Central memory CD8-positive, alpha-beta T cell (primary cell): ENCODE measurements around the gene CCDC85A.

Experiments used
- ATAC-seq: fragments of 150-1000 bp; cut with Tn5 transposase; replicated peaks from 2 replicates; pipeline ENCODE4 v1.10.0; 2022; ENCODE audit warnings: mild to moderate bottlenecking, moderate FRiP score, moderate number of reproducible peaks; ENCODE audit not compliant: poor library complexity, severe bottlenecking; ENCODE audit errors: extremely low read depth
- DNase-seq, 2 donors: peaks; one replicate each; pipeline ENCODE4 v3.0.0; 2021; ENCODE audit warnings: low spot score in 2 of 2
- H3K27ac Mint-ChIP-seq: one replicate; pipeline ENCODE4 v1.8.0; 2022; ENCODE audit warnings: low read depth, mild to moderate bottlenecking, moderate library complexity, mixed read lengths
- H3K27me3 Mint-ChIP-seq: one replicate; pipeline ENCODE4 v1.8.0; 2022; ENCODE audit warnings: mixed read lengths
- H3K36me3 Mint-ChIP-seq: one replicate; pipeline ENCODE4 v1.8.0; 2022; ENCODE audit warnings: mild to moderate bottlenecking, moderate library complexity, mixed read lengths; ENCODE audit not compliant: insufficient read depth
- H3K4me1 Mint-ChIP-seq: one replicate; pipeline ENCODE4 v1.8.0; 2022; ENCODE audit warnings: mixed read lengths
- H3K4me3 Mint-ChIP-seq: one replicate; pipeline ENCODE4 v1.8.0; 2022; ENCODE audit warnings: mild to moderate bottlenecking, moderate library complexity, mixed read lengths
- H3K9me3 Mint-ChIP-seq: one replicate; pipeline ENCODE4 v1.8.0; 2022; ENCODE audit warnings: mixed read lengths

Gene CCDC85A

DNA sequence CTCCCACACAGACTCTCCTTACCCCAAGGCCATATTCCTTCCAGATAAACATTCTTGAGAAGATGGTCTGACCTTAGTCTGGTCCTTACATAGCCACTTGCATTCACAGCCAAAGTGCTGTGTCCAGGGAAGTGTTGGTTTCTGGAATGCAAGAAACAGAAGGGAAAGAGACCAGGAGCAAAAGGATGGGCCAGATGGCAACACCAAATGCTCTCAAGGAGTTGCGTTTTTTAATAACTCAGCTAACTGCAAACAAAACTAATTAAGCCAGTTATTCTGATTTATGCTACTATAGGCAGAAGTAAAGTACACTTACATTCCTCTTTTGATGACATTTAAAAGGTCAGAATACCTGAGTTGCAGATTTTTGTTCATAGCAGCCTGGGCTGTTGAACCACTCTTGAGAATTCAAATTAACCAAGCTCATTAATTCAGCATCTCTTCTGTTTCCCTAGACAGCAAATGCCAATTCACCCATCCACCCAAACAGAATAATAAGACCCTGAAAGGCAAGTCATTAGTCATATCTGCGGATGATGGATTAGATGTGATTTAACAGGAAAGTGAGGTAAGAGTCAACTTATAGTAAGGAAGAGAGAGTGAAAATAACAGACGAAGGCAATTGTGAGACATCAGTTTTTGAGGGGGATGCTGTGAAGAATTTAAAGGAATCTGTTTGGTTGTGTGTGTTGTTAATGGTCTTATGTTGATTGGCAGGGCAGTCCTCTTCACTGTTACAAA is 18.8 kb downstream of the CCDC85A start:
- Mint-ChIP-seq H3K27me3 (no peaks in the 10 kb centered on the region), H3K4me3 (no peak overlapping the region), H3K36me3 (no peaks in the 10 kb centered on the region), H3K4me1 (no peaks in the 10 kb centered on the region), H3K27ac (no peak overlapping the region), H3K9me3 (peaks cover 8% of the 10 kb centered on the region)
- DNase-seq (no peak), ATAC-seq (no peak)

DNA sequence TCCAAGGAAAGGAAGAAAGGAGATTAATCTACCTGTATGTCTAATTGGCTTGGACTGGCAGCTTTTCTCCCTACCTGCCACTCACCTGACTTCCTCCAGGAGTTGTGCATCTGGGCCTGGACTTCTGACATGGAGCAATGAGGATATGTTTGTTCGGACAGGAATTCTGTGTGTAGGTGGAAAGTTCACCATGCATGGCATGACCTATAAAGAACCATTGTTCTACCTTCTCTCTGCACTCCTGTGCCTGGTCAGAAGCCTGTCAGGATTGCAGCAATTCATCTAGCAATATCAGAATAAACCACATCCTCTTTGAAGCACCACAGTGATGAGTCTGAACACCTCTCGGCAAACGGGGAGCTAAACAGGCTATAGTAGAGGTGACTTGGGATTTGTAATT is 20.8 kb downstream of the CCDC85A start:
- DNase-seq: no peak
- Mint-ChIP-seq H3K27ac (no peak overlapping the region), H3K4me1 (no peaks in the 10 kb centered on the region), H3K4me3 (no peak overlapping the region), H3K36me3 (no peaks in the 10 kb centered on the region), H3K27me3 (no peaks in the 10 kb centered on the region), H3K9me3 (peaks cover 8% of the 10 kb centered on the region)
- ATAC-seq: no peak

DNA sequence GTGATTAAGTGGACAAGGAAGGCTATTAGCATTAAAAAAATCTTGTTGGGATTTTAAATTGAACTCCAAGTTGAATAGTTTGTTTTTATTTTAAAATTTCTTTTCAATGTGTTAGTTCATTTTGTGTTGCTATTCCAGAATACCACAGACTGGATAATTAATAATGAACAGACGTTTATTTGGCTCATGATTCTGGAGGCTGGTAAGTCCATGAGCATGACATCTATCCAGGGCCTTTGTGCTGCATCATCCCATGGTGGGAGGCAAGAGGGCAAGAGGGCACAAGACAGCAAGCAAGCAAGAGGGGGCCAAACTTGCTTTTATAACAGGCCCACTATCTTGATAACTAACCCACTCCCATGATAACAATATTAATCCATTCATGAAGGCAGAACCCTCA is 22.5 kb downstream of the CCDC85A start:
- no peaks in the 10 kb centered on the region for H3K4me1 Mint-ChIP-seq
- DNase-seq (no peak), ATAC-seq (no peak)
- no peak overlapping the region for H3K27ac Mint-ChIP-seq
- no peak overlapping the region for H3K4me3 Mint-ChIP-seq
- peaks cover 8% of the 10 kb centered on the region for H3K9me3 Mint-ChIP-seq
- no peaks in the 10 kb centered on the region for H3K36me3 Mint-ChIP-seq
- H3K27me3 Mint-ChIP-seq: no peaks in the 10 kb centered on the region

DNA sequence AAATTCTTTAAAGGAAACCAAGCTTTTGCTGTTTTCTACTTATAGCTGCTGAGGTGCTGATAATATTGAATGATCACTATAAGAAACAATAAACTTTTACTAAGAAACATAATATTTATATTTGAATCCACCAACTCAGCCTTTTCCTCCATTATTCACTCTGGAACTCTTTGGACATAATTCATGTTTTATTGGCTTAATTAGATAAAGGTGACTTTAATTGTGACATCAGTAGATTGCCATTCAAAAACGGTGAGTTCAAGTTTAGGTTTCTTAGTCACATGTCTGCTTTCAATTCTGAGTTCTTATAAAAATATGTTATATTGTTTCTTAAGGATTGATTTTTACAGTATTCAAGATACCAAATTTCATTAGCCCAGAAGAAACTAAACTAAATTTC is 24.0 kb downstream of the CCDC85A start:
- no peaks in the 10 kb centered on the region for H3K27me3 Mint-ChIP-seq
- DNase-seq (no peak), ATAC-seq (no peak)
- no peak overlapping the region for H3K4me3 Mint-ChIP-seq
- peaks cover 19% of the 10 kb centered on the region for H3K9me3 Mint-ChIP-seq
- no peaks in the 10 kb centered on the region for H3K4me1 Mint-ChIP-seq
- H3K27ac Mint-ChIP-seq: no peak overlapping the region
- H3K36me3 Mint-ChIP-seq: no peaks in the 10 kb centered on the region

DNA sequence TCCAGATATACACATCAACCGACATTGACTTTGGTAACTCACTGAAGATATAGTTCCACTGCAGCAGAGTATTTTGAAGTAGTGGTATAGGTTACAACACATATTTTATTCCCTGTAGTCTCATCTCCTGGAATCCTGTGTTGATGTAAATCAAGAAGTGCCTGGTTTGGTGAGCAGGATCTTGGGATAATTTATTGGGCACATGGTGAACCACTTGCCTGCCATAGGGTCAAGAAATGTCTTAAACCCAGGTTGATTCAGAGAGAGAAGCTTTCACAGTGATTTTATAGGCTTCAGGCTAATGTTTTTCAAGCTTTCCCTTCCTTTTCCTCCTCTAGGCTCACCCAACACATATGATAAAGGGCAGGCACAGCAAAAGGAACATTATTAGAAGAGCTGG is 24.6 kb downstream of the CCDC85A start:
- no peaks in the 10 kb centered on the region for H3K27me3 Mint-ChIP-seq
- no peaks in the 10 kb centered on the region for H3K36me3 Mint-ChIP-seq
- ATAC-seq (no peak), DNase-seq (no peak)
- H3K4me3 Mint-ChIP-seq: no peak overlapping the region
- H3K9me3 Mint-ChIP-seq: peaks cover 19% of the 10 kb centered on the region
- no peak overlapping the region for H3K27ac Mint-ChIP-seq
- H3K4me1 Mint-ChIP-seq: no peaks in the 10 kb centered on the region

DNA sequence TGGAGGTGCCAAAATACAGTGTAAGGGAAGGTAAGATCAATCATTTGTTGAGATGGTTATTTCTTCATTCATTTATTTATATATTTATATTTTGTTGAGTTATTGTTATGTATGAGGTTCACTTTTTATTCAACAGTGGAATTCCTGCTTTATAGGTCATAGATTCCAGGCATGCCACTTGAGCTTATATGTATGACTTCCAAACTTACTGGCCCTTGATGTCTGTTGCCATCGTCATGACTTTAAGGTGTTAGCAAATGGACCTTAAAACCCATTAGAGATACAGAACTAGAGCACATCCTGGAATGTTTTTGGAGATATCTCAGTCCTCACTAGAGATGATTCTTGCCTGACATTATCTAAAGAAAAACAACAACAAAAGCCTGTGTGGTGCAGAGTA is 25.9 kb downstream of the CCDC85A start:
- no peak overlapping the region for H3K4me3 Mint-ChIP-seq
- DNase-seq: no peak
- H3K27ac Mint-ChIP-seq: no peak overlapping the region
- H3K36me3 Mint-ChIP-seq: no peaks in the 10 kb centered on the region
- H3K9me3 Mint-ChIP-seq: peaks cover 31% of the 10 kb centered on the region
- no peaks in the 10 kb centered on the region for H3K27me3 Mint-ChIP-seq
- no peaks in the 10 kb centered on the region for H3K4me1 Mint-ChIP-seq
- ATAC-seq: no peak

DNA sequence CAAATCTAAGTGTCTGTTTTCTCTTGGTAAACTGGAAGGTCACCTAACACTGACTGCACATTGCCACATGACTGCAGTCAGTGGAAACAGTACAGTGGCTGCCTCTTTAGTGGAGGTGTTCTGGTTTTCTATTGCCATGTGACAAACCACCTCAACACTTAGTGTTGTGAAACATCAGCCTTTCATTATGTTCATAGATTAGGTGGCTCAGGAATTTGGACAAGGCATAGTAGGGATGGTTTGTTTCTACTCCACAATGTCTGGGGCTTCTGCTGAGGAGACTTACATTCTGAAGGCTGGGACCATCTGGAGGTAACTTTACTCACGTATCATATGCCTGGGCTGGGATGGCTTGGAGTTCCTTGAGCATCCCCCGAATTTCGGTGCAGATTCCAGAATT is 26.5 kb downstream of the CCDC85A start:
- no peak overlapping the region for H3K4me3 Mint-ChIP-seq

DNA sequence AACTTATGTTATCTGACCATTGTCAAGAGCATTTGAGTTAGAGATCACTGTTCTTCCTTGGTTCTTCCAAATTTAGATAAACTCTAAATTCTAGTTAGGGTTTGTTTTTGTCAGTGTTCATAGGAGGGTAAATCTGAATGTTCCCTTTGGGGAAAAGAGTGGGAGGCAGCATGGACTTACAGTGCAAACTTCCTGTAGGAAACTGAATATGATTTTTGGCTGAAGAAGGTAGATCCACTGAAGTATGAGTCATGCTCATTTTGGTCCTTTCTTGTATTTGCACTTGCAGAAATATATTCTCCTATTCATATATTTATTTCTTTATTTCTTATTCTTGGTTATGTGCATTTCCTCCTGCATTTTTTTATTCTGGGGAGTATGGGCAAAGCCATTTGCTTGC is 27.3 kb downstream of the CCDC85A start:
- Mint-ChIP-seq H3K27me3 (no peaks in the 10 kb centered on the region), H3K4me1 (no peaks in the 10 kb centered on the region), H3K4me3 (no peak overlapping the region)

More for the DNA sequence above, 26.5 kb downstream of the CCDC85A start:
- no peak overlapping the region for H3K27ac Mint-ChIP-seq
- peaks cover 29% of the 10 kb centered on the region for H3K9me3 Mint-ChIP-seq
- ATAC-seq (no peak), DNase-seq (no peak)
- H3K36me3 Mint-ChIP-seq: no peaks in the 10 kb centered on the region
- H3K4me1 Mint-ChIP-seq: no peaks in the 10 kb centered on the region
- no peaks in the 10 kb centered on the region for H3K27me3 Mint-ChIP-seq

DNA sequence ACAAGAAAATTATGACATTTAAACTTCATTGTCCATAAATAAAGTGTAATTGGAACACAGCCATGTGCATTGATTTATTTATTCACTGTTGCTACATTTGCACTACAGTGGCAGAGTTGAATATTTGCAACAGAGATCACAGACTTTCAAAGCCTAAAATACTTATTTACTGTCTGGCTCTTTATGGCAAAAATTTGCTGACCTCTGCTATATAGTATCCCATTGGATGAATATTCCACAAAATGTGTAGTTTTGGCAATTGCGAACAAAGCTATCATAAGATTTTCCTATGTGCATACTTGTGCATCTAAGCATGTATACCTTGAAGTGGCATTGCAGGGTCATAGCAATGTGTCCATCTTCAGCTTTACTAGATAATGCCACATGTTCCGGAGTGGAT is 32.1 kb downstream of the CCDC85A start:
- Mint-ChIP-seq H3K27me3 (no peaks in the 10 kb centered on the region), H3K4me3 (no peak overlapping the region), H3K9me3 (peaks cover 34% of the 10 kb centered on the region), H3K27ac (no peak overlapping the region), H3K36me3 (no peaks in the 10 kb centered on the region), H3K4me1 (no peaks in the 10 kb centered on the region)
- ATAC-seq: no peak
- DNase-seq: no peak

More for the DNA sequence above, 27.3 kb downstream of the CCDC85A start:
- H3K36me3 Mint-ChIP-seq: no peaks in the 10 kb centered on the region
- ATAC-seq (no peak), DNase-seq (no peak)
- peaks cover 23% of the 10 kb centered on the region for H3K9me3 Mint-ChIP-seq
- no peak overlapping the region for H3K27ac Mint-ChIP-seq

DNA sequence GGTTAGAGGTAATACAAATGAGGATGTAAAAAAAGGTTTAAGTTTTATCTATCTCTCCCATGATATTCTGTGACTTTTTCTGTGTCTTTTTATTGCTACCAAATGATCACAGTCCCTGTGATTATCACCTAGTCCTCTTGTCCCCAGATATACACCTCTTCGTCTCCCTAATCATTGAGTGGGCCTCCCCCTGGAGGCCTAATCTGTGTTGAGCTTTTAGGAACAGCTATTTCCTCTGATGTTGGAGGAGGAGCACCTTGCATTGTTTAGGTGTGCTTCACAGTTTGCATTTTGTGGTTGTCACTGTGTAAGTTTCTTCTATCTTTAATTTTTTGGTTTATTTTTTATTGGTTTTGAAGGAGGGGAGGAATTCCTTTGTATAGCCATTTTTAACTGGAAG is 33.3 kb downstream of the CCDC85A start:
- Mint-ChIP-seq H3K36me3 (no peaks in the 10 kb centered on the region), H3K9me3 (peaks cover 27% of the 10 kb centered on the region), H3K4me1 (no peaks in the 10 kb centered on the region), H3K4me3 (no peak overlapping the region), H3K27me3 (no peaks in the 10 kb centered on the region), H3K27ac (no peak overlapping the region)
- no peak for DNase-seq
- ATAC-seq: no peak

DNA sequence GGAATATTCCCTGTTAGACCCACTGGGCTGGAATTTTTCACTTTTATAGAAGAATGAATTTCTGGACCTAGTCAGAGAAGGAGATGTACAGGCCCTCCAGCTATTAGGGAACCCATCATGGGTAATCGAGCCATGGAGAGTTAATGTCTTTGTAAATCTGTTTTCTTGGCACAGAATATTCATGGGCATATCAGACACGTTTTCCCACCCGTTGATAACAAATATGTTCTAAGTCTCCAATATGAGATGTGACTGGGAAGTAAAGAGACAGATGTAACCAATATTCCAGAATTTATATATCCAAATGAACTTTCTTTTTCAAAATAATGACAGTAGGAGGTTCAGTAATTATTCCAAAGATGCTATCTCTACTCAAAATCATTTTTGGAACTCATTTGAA is 38.7 kb downstream of the CCDC85A start:
- Mint-ChIP-seq H3K4me1 (no peaks in the 10 kb centered on the region), H3K4me3 (no peak overlapping the region), H3K9me3 (peaks cover 13% of the 10 kb centered on the region), H3K36me3 (no peaks in the 10 kb centered on the region), H3K27ac (no peak overlapping the region), H3K27me3 (no peaks in the 10 kb centered on the region)
- DNase-seq (no peak), ATAC-seq (no peak)

DNA sequence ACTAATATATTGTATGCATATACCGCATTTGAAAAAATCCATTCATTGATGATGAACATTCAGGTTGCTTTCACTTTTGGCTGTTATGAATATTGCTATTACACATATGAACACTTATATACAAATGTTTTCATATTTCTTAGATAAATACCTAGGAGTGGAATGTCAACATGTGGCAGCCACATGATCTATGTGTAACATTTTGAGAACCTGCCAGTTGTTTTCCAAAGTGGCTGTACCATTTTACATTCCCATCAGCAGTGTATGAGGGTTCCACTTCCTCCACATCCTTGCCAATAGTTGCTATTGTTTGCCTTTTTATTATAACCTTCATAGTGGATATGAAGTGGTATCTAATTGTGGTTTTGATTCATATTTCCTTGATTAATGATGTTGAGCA is 40.5 kb downstream of the CCDC85A start:
- no peak overlapping the region for H3K27ac Mint-ChIP-seq
- no peak overlapping the region for H3K4me3 Mint-ChIP-seq
- H3K4me1 Mint-ChIP-seq: no peaks in the 10 kb centered on the region
- no peaks in the 10 kb centered on the region for H3K36me3 Mint-ChIP-seq
- no peak for ATAC-seq
- no peaks in the 10 kb centered on the region for H3K27me3 Mint-ChIP-seq
- no peak for DNase-seq
- peaks cover 13% of the 10 kb centered on the region for H3K9me3 Mint-ChIP-seq

DNA sequence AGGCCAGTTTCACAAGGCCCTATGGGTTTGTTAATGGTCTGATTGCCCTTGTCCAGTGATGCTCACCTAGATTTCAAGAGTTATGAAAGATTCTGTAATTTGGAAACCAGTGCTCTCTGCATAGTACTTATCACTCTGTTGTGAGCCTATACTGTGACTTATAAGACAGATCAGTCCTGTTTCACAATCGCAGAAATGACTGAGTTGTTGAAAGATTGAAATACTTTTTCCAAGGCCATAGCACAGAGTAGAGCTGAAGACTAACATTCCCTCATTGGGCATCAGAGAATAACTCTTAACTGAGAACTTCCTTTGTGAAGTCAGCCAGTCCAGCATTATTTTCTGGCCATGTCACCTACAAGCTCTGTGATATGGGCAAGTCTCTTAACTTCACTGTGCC is 44.0 kb downstream of the CCDC85A start:
- no peak overlapping the region for H3K27ac Mint-ChIP-seq
- H3K36me3 Mint-ChIP-seq: no peaks in the 10 kb centered on the region
- H3K9me3 Mint-ChIP-seq: peaks cover 17% of the 10 kb centered on the region
- no peak for DNase-seq
- H3K4me3 Mint-ChIP-seq: no peak overlapping the region
- no peaks in the 10 kb centered on the region for H3K27me3 Mint-ChIP-seq
- H3K4me1 Mint-ChIP-seq: no peaks in the 10 kb centered on the region
- no peak for ATAC-seq
